Keratinocyte (primary cell): ENCODE data around the gene BRD1.

ENCODE experiments used
- CTCF ChIP-seq, 3 experiments: IDR thresholded peaks in 1 of 3; conservative IDR thresholded peaks in 1 of 3; optimal IDR thresholded peaks in 1 of 3; 2 replicates in 2 of 3; 3 replicates in 1 of 3; pipeline versions ENCODE3 to v1.5.1; 2011; ENCODE audit warnings: low read length in 3 of 3, mild to moderate bottlenecking in 3 of 3, moderate library complexity in 2 of 3, control low read depth in 1 of 3, inconsistent platforms in 1 of 3; ENCODE audit not compliant: insufficient read depth in 2 of 3; ENCODE audit errors: extremely low read depth in 1 of 3
- EZH2 ChIP-seq: IDR thresholded peaks from one replicate; pipeline ENCODE4 v1.6.1; 2012; ENCODE audit warnings: inconsistent platforms, mild to moderate bottlenecking, low read length, moderate library complexity

- TF ChIP-seq CTCF (optimal IDR thresholded peaks at IDR 0.05 in 1 of 3, IDR thresholded peaks at IDR 0.05 in 1 of 3, conservative IDR thresholded peaks at IDR 0.05 in 1 of 3; ENCODE audit: extremely low read depth in 1 of 3, insufficient read depth in 2 of 3, low read length in 3 of 3) (no peak), EZH2 (no peak)
These were observed 51.7 kb downstream of the BRD1 start for GRCh38 chr22:49775867-49776511.
